Neural cell (in vitro differentiated cells): ENCODE data around the gene SERTAD3. TPM values are rescaled to one million over a fixed set of nuclear protein-coding genes. Genes with fewer than 3 reads are reported as not detected.

Source experiments
- H2AFZ ChIP-seq: fragments of 200-600, 300-800 bp; sonication (generic), shearing (Covaris generic); 2 replicates; pipeline ENCODE4 v1.6.0; 2014; ENCODE audit warnings: low read depth, mild to moderate bottlenecking, antibody characterized with exemption, low read length, moderate library complexity
- H3F3A ChIP-seq: fragments of 200-600 bp; shearing (Covaris generic); 2 replicates; pipeline ENCODE4 v1.6.1; 2016; ENCODE audit warnings: mild to moderate bottlenecking, moderate library complexity, mixed read lengths, antibody characterized with exemption, low read length; ENCODE audit not compliant: insufficient read depth, poor library complexity, severe bottlenecking
- H3K27ac ChIP-seq: fragments of 200-600, 300-800 bp; sonication (generic), shearing (Covaris generic); 2 replicates; pipeline ENCODE4 v1.5.1; 2014; ENCODE audit warnings: mild to moderate bottlenecking, low read length, moderate library complexity
- H3K27me3 ChIP-seq: fragments of 300-800, 200-600 bp; sonication (generic), shearing (Covaris generic); 2 replicates; pipeline ENCODE4 v1.6.0; 2014; ENCODE audit warnings: mild to moderate bottlenecking, low read depth, low read length, moderate library complexity; ENCODE audit not compliant: insufficient read depth
- H3K36me3 ChIP-seq: fragments of 300-800, 200-600 bp; sonication (generic), shearing (Covaris generic); 2 replicates; pipeline ENCODE4 v1.5.1; 2014; ENCODE audit warnings: mild to moderate bottlenecking, antibody characterized with exemption, low read length, moderate library complexity; ENCODE audit not compliant: insufficient read depth
- H3K4me2 ChIP-seq: fragments of 300-800, 200-600 bp; sonication (generic), shearing (Covaris generic); 2 replicates; pipeline ENCODE4 v1.6.0; 2014; ENCODE audit warnings: mild to moderate bottlenecking, low read length
- H3K4me3 ChIP-seq: fragments of 300-800, 200-600 bp; sonication (generic), shearing (Covaris generic); 2 replicates; pipeline ENCODE4 v1.5.1; 2014; ENCODE audit warnings: mild to moderate bottlenecking, low read length, moderate library complexity
- H3K79me2 ChIP-seq: fragments of 200-600 bp; shearing (Covaris generic); replicated peaks from 2 replicates; pipeline ENCODE4 v1.6.0; 2014; ENCODE audit warnings: mild to moderate bottlenecking, low read length, moderate library complexity; ENCODE audit not compliant: insufficient read depth
- H3K9ac ChIP-seq: fragments of 300-800, 200-600 bp; sonication (generic), shearing (Covaris generic); 2 replicates; pipeline ENCODE4 v1.6.1; 2016; ENCODE audit warnings: mild to moderate bottlenecking, low read length, mixed read lengths
- H3K9me2 ChIP-seq: fragments of 200-600 bp; shearing (Covaris generic); 2 replicates; pipeline ENCODE4 v1.6.1; 2016; ENCODE audit warnings: mild to moderate bottlenecking, low read length, mixed read lengths; ENCODE audit not compliant: insufficient read depth
- H3K9me3 ChIP-seq: fragments of 200-600, 300-800 bp; sonication (generic), shearing (Covaris generic); 2 replicates; pipeline ENCODE4 v1.6.1; 2016; ENCODE audit warnings: mild to moderate bottlenecking, mixed run types, low read length, moderate library complexity, mixed read lengths
- H4K20me1 ChIP-seq: fragments of 200-600 bp; shearing (Covaris generic); 2 replicates; pipeline ENCODE4 v1.6.1; 2016; ENCODE audit warnings: mild to moderate bottlenecking, mixed run types; ENCODE audit not compliant: insufficient read depth
- EP300 ChIP-seq: fragments of 450-650 bp; conservative IDR thresholded peaks from 2 replicates; pipeline ENCODE4 v1.6.1; 2014; ENCODE audit warnings: antibody characterized with exemption, mild to moderate bottlenecking, moderate library complexity; ENCODE audit not compliant: poor library complexity, severe bottlenecking
- EZH2 ChIP-seq: fragments of 200-600, 300-800 bp; shearing (Covaris generic), sonication (generic); IDR thresholded peaks from 2 replicates; pipeline ENCODE4 v1.6.1; 2014; ENCODE audit warnings: antibody characterized with exemption, low read length, borderline replicate concordance, mild to moderate bottlenecking; ENCODE audit not compliant: insufficient read depth, poor library complexity, severe bottlenecking
- MXI1 ChIP-seq: fragments of 450-650 bp; conservative IDR thresholded peaks from 2 replicates; pipeline ENCODE4 v1.6.1; 2014; ENCODE audit warnings: antibody characterized with exemption, mild to moderate bottlenecking; ENCODE audit not compliant: poor library complexity, severe bottlenecking
- POLR2AphosphoS5 ChIP-seq: IDR thresholded peaks from 2 replicates; pipeline ENCODE4 v1.6.1; 2012
- RAD21 ChIP-seq: fragments of 450-650 bp; conservative IDR thresholded peaks from 2 replicates; pipeline ENCODE4 v1.6.1; 2014; ENCODE audit warnings: antibody characterized with exemption, mild to moderate bottlenecking, moderate library complexity
- SMC3 ChIP-seq: fragments of 450-650 bp; conservative IDR thresholded peaks from 2 replicates; pipeline ENCODE4 v1.6.1; 2014; ENCODE audit warnings: antibody characterized with exemption, mild to moderate bottlenecking, moderate library complexity; ENCODE audit not compliant: poor library complexity
- TAF1 ChIP-seq: IDR thresholded peaks from 2 replicates; pipeline ENCODE4 v1.6.1; 2012; ENCODE audit warnings: low read depth
- polyA plus RNA-seq: library from polyadenylated mRNA; depleted of rRNA; stranded (reverse); fragments of >200 nt; gene quantifications from 2 replicates; pipeline ENCODE4 v1.2.3, GENCODE V29; 2014
- TF ChIP-seq, protein P1 (sequence below): IDR thresholded peaks from 2 replicates; pipeline ENCODE4 v1.6.1; 2012; ENCODE audit warnings: borderline replicate concordance
- TF ChIP-seq, protein P2 (sequence below): fragments of 450-650 bp; IDR thresholded peaks from 2 replicates; pipeline ENCODE4 v1.5.1; 2014; ENCODE audit warnings: antibody characterized with exemption, mild to moderate bottlenecking, moderate library complexity; ENCODE audit not compliant: poor library complexity, severe bottlenecking

The SERTAD3 gene
- polyA plus RNA-seq, 1 donor from 2014 or later, result 7.6 TPM

GRCh38 chr19:40441719-40442253 is 2.3 kb downstream of the SERTAD3 start:
- H3K4me3 ChIP-seq, result no peak overlapping the region
- H3K4me2 ChIP-seq, result no peak overlapping the region
- H3F3A ChIP-seq, result peaks cover 4% of the 10 kb centered on the region
- H2AFZ ChIP-seq, result no peak overlapping the region
- TF ChIP-seq, protein P1, sequence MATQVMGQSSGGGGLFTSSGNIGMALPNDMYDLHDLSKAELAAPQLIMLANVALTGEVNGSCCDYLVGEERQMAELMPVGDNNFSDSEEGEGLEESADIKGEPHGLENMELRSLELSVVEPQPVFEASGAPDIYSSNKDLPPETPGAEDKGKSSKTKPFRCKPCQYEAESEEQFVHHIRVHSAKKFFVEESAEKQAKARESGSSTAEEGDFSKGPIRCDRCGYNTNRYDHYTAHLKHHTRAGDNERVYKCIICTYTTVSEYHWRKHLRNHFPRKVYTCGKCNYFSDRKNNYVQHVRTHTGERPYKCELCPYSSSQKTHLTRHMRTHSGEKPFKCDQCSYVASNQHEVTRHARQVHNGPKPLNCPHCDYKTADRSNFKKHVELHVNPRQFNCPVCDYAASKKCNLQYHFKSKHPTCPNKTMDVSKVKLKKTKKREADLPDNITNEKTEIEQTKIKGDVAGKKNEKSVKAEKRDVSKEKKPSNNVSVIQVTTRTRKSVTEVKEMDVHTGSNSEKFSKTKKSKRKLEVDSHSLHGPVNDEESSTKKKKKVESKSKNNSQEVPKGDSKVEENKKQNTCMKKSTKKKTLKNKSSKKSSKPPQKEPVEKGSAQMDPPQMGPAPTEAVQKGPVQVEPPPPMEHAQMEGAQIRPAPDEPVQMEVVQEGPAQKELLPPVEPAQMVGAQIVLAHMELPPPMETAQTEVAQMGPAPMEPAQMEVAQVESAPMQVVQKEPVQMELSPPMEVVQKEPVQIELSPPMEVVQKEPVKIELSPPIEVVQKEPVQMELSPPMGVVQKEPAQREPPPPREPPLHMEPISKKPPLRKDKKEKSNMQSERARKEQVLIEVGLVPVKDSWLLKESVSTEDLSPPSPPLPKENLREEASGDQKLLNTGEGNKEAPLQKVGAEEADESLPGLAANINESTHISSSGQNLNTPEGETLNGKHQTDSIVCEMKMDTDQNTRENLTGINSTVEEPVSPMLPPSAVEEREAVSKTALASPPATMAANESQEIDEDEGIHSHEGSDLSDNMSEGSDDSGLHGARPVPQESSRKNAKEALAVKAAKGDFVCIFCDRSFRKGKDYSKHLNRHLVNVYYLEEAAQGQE, result no peak
- TF ChIP-seq EZH2 (no peak), TAF1 (no peak), MXI1 (no peak), SMC3 (no peak), EP300 (no peak), POLR2AphosphoS5 (no peak), RAD21 (no peak)
- TF ChIP-seq, protein P2, sequence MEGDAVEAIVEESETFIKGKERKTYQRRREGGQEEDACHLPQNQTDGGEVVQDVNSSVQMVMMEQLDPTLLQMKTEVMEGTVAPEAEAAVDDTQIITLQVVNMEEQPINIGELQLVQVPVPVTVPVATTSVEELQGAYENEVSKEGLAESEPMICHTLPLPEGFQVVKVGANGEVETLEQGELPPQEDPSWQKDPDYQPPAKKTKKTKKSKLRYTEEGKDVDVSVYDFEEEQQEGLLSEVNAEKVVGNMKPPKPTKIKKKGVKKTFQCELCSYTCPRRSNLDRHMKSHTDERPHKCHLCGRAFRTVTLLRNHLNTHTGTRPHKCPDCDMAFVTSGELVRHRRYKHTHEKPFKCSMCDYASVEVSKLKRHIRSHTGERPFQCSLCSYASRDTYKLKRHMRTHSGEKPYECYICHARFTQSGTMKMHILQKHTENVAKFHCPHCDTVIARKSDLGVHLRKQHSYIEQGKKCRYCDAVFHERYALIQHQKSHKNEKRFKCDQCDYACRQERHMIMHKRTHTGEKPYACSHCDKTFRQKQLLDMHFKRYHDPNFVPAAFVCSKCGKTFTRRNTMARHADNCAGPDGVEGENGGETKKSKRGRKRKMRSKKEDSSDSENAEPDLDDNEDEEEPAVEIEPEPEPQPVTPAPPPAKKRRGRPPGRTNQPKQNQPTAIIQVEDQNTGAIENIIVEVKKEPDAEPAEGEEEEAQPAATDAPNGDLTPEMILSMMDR, result no peak
- no peak overlapping the region for H3K9ac ChIP-seq
- peaks cover 19% of the 10 kb centered on the region for H3K79me2 ChIP-seq
- H3K27ac ChIP-seq, result peak overlapping the region; percentile 39
- H3K36me3 ChIP-seq, result no peaks in the 10 kb centered on the region
- H3K27me3 ChIP-seq, result no peaks in the 10 kb centered on the region
- no peaks in the 10 kb centered on the region for H3K9me3 ChIP-seq
- no peaks in the 10 kb centered on the region for H3K9me2 ChIP-seq
- no peaks in the 10 kb centered on the region for H4K20me1 ChIP-seq

- H3K36me3 ChIP-seq, result no peaks in the 10 kb centered on the region
- H3K27ac ChIP-seq, result no peak overlapping the region
- H3K79me2 ChIP-seq, result peaks cover 14% of the 10 kb centered on the region
- H3K4me3 ChIP-seq, result no peak overlapping the region
- no peaks in the 10 kb centered on the region for H3K9me3 ChIP-seq
- H3K4me2 ChIP-seq, result no peak overlapping the region
- no peaks in the 10 kb centered on the region for H3F3A ChIP-seq
- TF ChIP-seq, protein P2, result no peak
- TF ChIP-seq MXI1, result no peak
- H4K20me1 ChIP-seq, result no peaks in the 10 kb centered on the region
- H2AFZ ChIP-seq, result no peak overlapping the region
- H3K27me3 ChIP-seq, result no peaks in the 10 kb centered on the region
- no peak overlapping the region for H3K9ac ChIP-seq
- H3K9me2 ChIP-seq, result no peaks in the 10 kb centered on the region
Observed at GRCh38 chr19:40438284-40438683, 5.9 kb downstream of the SERTAD3 start.
